ENCODE measurements around the gene SBK1. TPM values are rescaled to one million over a fixed set of nuclear protein-coding genes. Genes with fewer than 3 reads are reported as not detected.

SBK1 gene
- total RNA-seq, 1 donor from 2014 or later, result 22.9 TPM

DNA sequence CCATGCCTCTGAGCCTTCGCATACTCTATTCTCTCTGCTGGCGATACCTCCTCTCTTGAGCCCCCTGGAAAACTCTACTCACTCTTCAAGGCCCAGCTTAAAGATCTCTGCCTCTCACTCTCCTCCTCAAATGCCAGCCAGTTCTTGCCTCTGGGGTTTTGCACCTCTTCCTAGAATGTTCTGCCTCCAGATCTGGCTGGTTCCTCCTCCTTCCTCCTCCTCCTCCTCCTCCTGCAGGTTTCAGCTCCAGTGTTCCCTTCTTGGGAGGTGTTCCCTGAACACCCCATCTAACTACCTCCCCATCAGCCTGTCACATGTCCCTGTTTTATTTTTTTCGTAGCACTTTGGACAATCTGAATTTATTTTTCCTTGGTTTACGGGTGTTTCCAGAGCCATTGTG lies 35.1 kb upstream of the SBK1 start:
- Mint-ChIP-seq H3K4me1 (ENCODE audit: unreplicated experiment) (peaks cover 7% of the 10 kb centered on the region), H3K9me3 (ENCODE audit: unreplicated experiment) (no peaks in the 10 kb centered on the region), H3K4me3 (ENCODE audit: unreplicated experiment) (no peak overlapping the region), H3K27me3 (ENCODE audit: unreplicated experiment) (peaks cover 7% of the 10 kb centered on the region), H3K27ac (ENCODE audit: unreplicated experiment) (no peak overlapping the region), H3K36me3 (ENCODE audit: low read depth, unreplicated experiment) (no peaks in the 10 kb centered on the region)
- no peak for DNase-seq (ENCODE audit: low spot score)
- TF ChIP-seq CTCF (IDR thresholded peaks at IDR 0.05; ENCODE audit: unreplicated experiment), result no peak

DNA sequence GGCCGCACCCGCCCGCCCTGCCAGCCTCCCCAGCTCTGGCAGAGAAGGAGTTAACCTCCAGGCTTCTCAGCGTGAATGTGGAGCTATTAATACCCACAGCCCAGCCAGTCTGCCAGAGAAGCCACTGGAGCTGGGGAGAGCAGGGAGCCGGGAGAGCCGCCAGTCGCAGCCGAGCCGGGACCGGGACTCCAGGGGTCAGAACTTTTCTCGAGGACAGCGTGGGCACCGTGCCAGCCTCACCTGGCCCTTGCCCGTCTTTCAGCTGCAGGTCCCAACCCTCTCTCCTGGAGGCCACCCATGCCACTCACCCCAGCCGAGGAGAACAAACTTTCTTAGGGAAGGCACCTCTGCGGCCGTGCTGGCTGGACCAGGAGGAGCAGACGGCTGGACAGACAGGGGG lies 33.8 kb upstream of the SBK1 start:
- no peaks in the 10 kb centered on the region for H3K9me3 Mint-ChIP-seq (ENCODE audit: unreplicated experiment)
- H3K27ac Mint-ChIP-seq (ENCODE audit: unreplicated experiment), result no peak overlapping the region
- peaks cover 7% of the 10 kb centered on the region for H3K27me3 Mint-ChIP-seq (ENCODE audit: unreplicated experiment)
- no peak overlapping the region for H3K4me3 Mint-ChIP-seq (ENCODE audit: unreplicated experiment)
- no peaks in the 10 kb centered on the region for H3K36me3 Mint-ChIP-seq (ENCODE audit: low read depth, unreplicated experiment)
- DNase-seq (ENCODE audit: low spot score), result no peak
- TF ChIP-seq CTCF (IDR thresholded peaks at IDR 0.05; ENCODE audit: unreplicated experiment), result no peak
- H3K4me1 Mint-ChIP-seq (ENCODE audit: unreplicated experiment), result peaks cover 7% of the 10 kb centered on the region

GRCh38 chr16:28259091-28259780 lies 33.1 kb upstream of the SBK1 start:
- peaks cover 5% of the 10 kb centered on the region for H3K4me1 Mint-ChIP-seq (ENCODE audit: unreplicated experiment)
- no peak for DNase-seq (ENCODE audit: low spot score)
- no peak overlapping the region for H3K27ac Mint-ChIP-seq (ENCODE audit: unreplicated experiment)
- H3K9me3 Mint-ChIP-seq (ENCODE audit: unreplicated experiment), result no peaks in the 10 kb centered on the region
- TF ChIP-seq CTCF (IDR thresholded peaks at IDR 0.05; ENCODE audit: unreplicated experiment), result no peak
- no peak overlapping the region for H3K4me3 Mint-ChIP-seq (ENCODE audit: unreplicated experiment)
- no peaks in the 10 kb centered on the region for H3K36me3 Mint-ChIP-seq (ENCODE audit: low read depth, unreplicated experiment)
- peaks cover 7% of the 10 kb centered on the region for H3K27me3 Mint-ChIP-seq (ENCODE audit: unreplicated experiment)

GRCh38 chr16:28259781-28260150 lies 32.6 kb upstream of the SBK1 start:
- no peak overlapping the region for H3K27ac Mint-ChIP-seq (ENCODE audit: unreplicated experiment)
- H3K4me3 Mint-ChIP-seq (ENCODE audit: unreplicated experiment), result no peak overlapping the region

More at GRCh38 chr16:28259781-28260150, 32.6 kb upstream of the SBK1 start:
- TF ChIP-seq CTCF (IDR thresholded peaks at IDR 0.05; ENCODE audit: unreplicated experiment), result no peak
- Mint-ChIP-seq H3K4me1 (ENCODE audit: unreplicated experiment) (peaks cover 8% of the 10 kb centered on the region), H3K9me3 (ENCODE audit: unreplicated experiment) (no peaks in the 10 kb centered on the region), H3K36me3 (ENCODE audit: low read depth, unreplicated experiment) (no peaks in the 10 kb centered on the region), H3K27me3 (ENCODE audit: unreplicated experiment) (peaks cover 7% of the 10 kb centered on the region)
- no peak for DNase-seq (ENCODE audit: low spot score)

All from endothelial cell (in vitro differentiated cells).